NCI-H748 (cell line): ENCODE results near the gene HSPA1L.
"Not testable (repeated sequence)": the region's sequence is repeated elsewhere in the genome, so short reads cannot be mapped to it uniquely, and the experiment has no call there.

ENCODE experiments used
- DNase-seq: peaks from one replicate; lab custom pipeline; 2025; ENCODE audit not compliant: unreplicated experiment; lab: John Stamatoyannopoulos, UW

Gene HSPA1L

DNA sequence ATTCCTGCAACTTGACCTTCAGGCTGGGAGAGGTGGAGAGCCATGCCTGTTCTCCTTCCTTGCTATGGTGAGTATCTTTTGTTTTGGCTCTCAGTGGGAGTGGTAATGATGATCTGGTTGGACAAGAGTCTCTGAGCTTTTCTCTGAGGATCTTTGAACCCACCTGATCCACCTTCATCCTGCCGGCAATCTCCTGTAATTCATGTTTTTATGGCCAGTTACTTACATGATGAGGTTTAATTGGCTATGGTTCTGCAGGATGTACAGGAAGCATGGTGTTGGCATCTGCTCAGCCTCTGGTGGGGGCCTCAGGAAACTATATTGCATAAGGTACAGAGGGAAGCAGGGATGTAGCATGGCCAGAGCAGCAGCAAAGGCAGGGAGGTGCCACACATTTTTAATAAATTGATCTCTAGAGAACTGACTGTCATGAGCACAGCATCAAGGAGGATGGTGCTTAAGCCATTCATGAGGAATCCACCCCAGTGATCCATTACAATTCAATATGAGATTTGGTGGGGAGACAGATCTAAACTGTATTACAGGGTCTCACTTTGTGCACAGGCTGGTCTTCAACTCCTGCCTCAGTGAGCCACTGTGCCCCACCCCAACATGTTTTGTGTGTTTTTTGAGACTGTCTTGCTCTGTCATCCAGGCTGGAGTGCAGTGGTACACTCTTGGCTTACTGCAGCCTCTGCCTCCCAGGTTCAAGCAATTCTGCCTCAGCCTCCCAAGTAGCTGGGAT is 22.5 kb upstream of the HSPA1L start:
- no peak for DNase-seq

DNA sequence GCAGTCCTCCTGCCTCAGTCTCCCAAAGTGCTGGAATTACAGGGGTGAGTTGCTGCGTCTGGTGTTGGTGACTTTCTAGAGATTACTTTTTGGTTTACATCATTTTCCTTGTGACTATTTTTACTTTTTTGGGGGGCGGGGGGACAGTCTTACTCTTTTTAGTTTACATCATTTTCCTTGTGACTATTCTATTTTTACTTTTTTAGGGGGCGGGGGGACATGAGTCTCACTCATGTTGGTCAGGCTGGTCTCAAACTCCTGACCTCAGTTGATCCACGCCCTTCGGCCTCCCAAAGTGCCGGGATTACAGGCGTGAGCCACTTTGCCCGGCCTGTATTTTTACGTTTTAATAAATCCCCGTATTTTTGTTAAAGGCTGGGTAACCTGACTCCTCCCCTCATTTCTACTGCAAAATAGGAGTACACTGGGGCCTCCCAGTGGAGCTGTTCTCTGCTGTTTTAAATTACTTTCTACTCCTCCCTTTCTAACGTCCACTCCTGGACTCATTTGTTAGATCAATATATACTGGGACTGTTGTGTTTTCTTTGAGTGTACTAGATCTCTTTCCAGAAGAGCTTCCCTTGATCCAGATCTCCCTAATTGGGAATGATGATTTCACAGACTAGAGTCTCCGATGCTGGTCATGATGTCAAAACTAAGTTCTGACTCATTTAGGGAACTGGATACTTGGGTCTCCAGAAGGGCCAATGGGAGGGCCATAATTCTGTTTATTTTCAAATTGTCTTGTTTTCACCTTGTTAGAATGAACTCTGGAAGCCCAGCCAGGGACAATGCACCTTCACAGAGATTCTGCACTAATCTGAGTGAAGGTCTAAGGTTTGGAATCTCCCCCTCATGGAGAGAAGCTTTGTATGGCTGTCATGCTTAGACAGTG is 21.6 kb upstream of the HSPA1L start:
- no peak for DNase-seq

DNA sequence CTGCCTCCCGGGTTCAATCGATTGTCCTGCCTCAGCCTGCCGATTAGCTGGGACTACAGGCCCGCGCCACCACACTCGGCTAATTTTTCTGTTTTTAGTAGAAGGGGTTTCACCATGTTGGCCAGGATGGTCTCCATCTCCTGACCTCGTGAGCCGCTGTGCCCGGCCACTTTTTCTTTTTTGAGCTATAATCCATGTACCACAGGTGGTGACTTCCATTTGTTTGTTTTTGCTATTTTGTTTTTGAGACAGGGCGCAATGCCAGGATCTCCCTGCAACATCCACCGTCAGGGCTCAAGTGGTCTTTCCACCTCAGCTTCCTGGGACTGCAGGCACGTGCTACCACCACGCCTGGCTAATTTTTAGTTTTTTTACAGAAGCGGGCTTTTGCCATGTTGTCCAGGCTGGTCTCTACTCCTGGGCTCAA is 21.0 kb upstream of the HSPA1L start:
- DNase-seq, result peak; percentile 49

DNA sequence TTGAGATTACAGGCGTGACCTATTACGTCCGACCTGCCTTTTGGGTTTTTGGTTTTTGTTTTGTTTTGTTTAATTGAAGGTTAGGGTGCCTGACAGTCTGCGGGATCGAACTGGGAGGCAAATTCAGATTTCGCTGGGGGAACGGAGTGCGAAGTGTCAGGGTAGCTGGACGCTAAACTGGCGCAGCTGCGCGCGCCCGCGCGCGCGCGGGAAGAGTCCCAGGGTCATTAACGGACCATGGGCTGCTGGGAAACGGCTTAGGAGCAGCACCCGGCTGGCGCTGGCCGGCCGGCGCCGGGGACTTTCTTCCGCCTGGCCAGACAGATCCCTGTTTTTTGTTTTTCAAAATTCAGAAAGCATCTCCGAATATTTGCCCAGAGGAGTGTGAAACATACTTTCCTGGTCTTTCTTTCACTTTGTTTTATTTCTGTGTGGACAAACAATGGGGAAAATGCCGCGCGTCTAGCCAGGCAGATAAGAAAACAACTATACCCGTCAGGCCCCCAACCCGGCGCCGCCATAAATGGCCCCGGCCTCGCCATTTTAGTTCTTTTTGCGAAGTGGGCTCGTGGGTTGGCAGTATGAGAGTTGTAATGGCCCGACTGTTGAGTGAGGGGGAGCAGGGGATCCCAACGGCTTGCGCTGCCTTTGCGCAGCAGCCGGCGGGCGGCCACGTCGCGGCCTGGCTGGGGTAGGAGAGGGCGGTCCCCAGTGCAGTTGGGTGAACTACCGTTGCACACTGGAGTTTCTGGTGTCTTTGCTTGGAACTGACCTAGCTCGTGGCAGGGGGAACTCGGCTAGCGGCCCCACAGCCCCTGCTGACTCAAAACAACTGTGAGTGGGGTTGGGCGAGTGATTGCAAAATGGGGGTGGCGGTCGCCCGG is 19.5 kb upstream of the HSPA1L start:
- peak; percentile 98 for DNase-seq

DNA sequence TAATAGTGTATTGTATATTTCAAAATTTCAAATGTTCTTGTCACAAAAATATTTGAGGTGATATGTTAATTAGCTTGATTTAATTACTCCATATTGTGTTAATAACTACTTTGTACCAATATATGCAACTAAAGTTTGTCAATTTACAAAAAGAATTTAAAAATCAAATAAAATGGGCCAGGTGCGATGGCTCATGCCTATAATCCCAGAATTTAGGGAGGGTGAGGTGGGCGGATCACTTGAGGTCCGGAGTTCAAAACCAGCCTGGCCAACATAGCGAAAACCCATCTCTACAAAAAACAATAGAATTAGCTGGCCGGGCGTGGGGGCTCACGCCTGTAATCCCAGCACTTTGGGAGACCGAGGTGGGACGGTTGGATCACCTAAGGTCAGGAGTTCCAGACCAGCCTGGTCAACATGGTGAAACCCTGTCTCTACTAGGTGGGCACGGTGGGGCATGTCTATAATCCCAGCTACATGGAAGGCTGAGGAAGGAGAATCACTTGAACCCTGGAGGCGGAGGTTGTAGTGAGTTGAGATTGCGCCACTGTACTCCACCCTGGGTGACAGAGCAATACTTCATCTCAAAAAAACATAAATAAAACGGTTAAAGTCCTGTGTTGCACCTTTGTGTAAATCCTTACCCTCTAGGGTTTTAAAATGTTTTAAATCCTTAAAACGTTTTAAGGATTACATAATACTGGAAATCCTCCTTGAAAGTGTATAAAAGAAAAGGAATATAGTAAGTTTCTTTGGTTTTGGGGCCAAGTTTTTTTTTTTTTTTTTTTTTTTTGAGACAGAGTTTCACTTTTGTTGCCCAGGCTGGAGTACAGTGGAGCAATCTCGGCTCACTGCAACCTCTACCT is 16.5 kb upstream of the HSPA1L start:
- DNase-seq, result no peak

DNA sequence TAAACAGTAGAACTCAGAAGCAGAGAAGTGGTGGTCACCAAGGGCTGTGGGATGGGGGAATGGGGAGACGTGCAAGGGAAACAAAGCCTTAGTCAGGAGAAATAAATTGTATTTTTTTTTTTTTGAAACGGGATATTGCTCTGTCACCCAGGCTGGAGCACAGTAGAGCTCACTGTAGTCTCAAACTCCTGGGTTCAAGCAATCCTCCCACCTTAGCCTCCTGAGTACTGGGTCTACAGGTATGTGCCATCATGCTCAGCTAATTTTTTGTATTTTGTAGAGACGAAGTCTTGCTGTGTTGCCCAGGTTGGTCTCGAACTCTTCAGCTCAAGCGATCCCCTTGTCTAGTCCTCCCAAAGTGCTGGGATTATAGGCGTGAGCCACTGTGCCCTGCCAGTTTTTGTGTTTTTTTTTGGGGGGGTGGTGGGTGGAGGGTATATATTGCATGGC is 15.8 kb upstream of the HSPA1L start:
- no peak for DNase-seq

DNA sequence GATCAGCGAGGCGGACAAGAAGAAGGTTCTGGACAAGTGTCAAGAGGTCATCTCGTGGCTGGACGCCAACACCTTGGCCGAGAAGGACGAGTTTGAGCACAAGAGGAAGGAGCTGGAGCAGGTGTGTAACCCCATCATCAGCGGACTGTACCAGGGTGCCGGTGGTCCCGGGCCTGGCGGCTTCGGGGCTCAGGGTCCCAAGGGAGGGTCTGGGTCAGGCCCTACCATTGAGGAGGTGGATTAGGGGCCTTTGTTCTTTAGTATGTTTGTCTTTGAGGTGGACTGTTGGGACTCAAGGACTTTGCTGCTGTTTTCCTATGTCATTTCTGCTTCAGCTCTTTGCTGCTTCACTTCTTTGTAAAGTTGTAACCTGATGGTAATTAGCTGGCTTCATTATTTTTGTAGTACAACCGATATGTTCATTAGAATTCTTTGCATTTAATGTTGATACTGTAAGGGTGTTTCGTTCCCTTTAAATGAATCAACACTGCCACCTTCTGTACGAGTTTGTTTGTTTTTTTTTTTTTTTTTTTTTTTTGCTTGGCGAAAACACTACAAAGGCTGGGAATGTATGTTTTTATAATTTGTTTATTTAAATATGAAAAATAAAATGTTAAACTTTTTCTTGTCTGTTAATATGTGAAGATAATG is 14.7 kb upstream of the HSPA1L start:
- peak; percentile 66 for DNase-seq

DNA sequence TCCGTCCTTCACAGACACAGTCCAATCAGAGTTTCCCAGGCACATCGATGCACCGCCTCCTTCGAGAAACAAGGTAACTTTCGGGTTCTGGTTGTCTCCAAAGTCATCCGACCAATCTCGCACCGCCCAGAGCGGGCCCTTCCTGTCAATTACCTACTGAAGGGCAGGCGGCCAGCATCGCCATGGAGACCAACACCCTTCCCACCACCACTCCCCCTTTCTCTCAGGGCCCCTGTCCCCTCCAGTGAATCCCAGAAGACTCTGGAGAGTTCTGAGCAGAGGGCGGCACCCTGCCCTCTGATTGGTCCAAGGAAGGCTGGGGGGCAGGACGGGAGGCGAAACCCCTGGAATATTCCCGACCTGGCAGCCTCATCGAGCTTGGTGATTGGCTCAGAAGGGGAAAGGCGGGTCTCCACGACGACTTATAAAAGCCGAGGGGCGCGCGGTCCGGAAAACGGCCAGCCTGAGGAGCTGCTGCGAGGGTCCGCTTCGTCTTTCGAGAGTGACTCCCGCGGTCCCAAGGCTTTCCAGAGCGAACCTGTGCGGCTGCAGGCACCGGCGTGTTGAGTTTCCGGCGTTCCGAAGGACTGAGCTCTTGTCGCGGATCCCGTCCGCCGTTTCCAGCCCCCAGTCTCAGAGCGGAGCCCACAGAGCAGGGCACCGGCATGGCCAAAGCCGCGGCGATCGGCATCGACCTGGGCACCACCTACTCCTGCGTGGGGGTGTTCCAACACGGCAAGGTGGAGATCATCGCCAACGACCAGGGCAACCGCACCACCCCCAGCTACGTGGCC is 12.4 kb upstream of the HSPA1L start, which contains the start of gene HSPA1B:
HSPA1B (plus strand) TSS at position 453 of the 794 bp plus-strand sequence; CDS start at position 666, 213 bp downstream.
- DNase-seq, result peak; percentile 100

DNA sequence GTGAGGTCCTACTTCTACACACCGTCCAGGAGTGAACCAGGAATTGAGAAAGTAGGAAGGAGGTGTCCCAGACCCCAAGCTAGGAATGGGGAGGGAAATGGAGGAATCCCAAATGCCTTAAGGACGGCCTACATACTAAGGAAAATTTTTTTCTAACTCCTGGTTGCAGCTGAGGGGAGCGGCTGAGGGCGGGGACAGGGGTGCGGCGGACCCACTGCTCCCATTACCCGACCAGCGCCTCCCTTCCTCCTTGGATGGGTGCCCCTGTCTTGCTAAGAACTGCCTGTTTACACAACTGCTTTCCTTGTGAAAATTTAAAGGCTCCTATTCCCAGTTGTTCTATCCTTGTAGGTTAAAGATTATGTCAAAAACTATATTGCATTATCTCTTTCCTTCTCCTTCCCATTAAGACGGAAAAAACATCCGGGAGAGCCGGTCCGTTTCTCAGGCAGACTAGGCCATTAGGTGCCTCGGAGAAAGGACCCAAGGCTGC is 11.8 kb upstream of the HSPA1L start:
- no peak for DNase-seq

DNA sequence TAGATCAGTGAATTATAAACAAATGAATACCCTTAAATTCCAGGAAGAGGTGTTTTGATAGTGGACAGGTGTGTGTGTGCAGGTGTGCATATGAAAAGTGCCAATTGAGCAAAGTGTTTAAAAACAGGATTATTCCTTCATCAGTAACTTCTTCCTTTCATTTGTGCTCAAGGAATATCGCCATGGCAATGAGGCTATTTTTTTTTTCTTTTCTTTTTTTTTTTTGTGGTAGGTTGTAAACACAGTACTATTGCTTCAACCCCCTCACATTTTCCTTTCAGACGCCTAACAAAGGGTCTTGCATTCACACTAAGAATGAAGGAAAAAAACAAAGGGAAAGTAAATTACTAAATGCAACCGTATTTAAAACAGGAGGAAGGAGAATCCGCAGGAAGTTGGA is 10.5 kb upstream of the HSPA1L start:
- no peak for DNase-seq

DNA sequence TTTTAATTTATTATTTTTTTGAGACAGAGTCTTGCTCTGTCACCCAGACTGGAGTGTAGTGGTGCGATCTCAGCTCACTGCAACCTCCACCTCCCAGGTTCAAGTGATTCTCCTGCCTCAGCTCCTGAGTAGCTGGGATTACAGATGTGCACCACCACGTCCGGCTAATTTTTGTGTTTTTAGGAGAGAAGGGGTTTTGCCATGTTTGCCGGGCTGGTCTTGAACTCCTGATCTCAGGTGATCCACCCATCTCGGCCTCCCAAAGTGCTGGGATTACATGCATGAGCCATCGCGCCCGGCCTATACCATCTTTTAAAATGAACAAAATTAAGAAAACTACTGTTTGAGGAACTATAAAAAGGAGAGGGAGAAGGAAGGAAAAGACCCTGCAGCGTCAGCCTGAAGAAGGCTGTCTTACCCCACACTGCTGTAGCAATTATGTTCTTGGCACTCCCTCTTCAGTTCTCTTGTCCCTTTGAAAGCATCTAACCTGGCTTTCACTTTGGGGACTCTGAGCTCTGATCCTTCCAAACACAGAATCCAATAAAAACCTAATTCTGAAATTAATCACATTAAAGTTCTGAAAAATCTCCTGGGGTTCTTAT is 8.6 kb upstream of the HSPA1L start:
- DNase-seq, result not testable (repeated sequence)

DNA sequence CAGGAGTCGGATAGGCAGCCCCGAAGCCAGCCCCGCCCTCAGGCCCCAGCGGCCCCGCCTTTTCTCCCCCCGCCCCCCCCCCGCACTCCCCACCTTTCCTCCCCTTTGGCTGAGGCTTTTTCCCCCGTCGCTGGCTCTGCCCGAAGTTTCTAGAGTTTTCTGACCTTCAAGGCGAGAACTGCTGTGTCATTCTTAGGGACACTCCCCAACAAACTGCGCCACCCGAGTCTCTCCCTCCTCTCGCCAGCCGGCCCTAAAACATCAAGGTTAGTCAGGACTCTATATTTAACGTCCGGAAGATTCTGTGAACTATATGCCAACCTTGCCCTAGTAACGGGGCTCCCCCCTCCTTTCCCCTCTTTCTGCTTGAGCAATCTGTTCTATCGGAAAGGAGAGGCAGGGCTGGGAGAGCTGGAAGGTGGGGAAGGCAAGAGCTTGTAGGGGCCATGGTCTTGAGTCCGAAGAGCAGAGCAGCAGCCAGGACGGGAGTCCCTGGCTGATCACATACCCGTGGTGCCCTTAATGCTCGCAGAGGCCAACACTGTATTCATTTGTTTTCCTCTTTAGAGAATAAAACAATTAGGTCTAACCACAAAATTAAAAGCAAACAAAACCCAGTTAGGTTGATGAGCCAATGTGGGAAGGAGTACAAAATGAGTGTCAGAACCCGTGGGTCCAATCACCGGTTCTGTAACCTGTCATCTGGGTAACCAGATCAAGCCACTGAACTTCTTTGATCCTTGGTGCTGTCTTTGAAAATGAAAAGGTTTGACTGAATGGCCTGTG is 7.1 kb upstream of the HSPA1L start:
- DNase-seq, result peak; percentile 71

DNA sequence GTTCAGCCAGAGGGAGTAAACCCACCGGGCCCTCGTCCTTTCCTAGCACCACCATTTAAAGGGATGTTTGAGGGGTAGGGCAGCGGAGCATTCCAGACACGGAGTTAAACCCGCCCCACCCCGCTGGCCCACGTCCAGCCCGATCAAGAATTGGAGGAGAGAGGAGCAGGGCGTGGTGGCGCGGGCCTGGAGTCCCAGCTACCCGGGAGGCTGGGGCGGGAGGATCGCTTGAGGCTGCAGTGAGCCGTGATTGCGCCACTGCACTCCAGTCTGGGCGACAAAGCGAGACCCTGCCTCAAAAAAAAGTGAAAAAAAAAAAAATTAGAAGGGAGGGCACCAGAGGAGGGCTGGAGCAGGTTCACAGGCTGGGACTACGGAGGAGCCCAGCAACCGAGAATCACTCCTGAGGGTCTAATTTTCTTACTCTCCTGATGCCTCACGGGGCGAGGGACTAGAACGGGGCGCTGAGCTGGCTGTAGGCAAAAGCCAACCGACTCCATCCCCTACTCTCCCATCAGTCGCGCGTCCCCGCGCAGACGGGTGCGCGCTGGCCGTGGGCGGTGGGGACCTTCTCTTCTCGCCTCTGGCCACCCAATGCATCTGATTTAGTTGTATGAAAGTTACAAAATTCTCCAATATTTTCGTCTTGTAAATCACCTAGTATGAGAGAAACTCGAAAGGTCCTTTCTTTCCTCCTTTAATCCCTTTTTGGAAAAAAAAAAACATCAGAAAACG is 6.4 kb upstream of the HSPA1L start:
- DNase-seq, result peak; percentile 84

DNA sequence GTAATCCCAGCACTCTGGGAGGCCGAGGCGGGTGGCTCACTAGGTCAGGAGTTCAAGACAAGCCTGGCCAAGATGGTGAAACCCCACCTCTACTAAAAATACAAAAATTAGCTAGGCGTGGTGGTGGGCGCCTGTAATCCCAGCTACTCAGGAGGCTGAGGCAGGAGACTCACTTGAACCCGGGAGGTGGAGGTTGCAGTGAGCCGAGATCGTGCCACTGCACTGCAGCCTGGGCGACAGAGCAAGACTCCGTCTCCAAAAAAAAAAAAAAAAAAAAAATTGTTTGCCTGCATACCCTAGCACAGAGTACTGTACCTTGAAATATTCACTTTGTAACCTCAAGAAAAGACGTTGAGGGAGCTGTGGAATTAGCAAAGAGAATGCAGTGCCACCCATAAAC is 5.3 kb upstream of the HSPA1L start:
- not testable (repeated sequence) for DNase-seq

DNA sequence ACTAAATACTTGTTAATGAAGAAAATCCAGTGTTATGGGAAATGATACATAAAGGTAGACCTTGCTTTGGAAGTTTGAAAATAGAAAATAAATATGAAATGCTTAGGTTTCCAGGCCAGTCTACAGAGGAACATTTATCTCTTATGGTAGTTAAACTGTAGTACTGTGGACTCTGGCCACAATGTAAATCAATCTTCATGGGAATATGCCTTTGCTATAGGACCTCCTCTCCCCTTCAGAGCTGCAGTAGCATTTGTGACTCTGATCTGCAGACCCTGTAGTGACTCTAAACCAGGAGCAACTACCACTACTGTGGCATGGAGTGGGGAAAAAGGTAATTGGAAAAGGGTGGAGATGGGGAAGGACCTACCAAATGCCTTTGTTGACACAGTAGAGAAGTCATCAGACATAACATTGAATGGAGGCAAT is 4.8 kb upstream of the HSPA1L start:
- no peak for DNase-seq

DNA sequence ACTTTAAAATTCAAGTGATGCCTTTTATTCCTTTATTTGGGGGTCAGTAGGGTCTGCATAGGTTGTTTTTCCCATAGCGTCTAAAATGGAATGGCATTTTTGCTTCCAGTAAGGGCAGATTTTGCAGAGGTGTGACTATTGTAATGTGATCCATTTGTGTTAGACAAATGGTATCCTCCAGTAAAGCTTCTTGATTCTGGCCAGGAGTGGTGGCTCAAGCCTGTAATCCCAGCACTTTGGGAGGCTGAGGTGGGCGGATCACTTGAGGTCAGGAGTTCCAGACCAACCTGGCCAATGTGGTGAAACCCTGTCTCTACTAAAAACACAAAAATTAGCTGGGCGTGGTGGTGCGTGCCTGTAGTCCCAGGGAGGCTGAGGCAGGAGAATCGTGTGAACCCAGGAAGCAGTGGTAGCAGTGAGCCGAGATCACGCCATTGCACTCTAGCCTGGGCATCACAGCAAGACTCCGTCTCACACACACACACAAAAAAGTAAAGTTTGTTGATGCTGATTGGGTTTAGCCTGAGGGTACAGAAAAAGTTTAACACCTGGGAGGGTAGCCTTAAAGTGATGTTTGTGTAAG is 2.9 kb upstream of the HSPA1L start:
- DNase-seq, result not testable (repeated sequence)
